Fibroblast of gingiva (primary cell): Measurements from ENCODE around the gene LHX2.

Experiments used
- DNase-seq: peaks from one replicate; pipeline ENCODE4 v3.0.0-alpha.2; 2011; ENCODE audit warnings: low read depth

Gene LHX2

GRCh38 chr9:124060844-124061605, 49.5 kb downstream of the LHX2 start:
- DNase-seq, result no peak

- DNase-seq, result no peak
These were observed 50.6 kb downstream of the LHX2 start for GRCh38 chr9:124062172-124062571.

GRCh38 chr9:124066783-124067577, 55.4 kb downstream of the LHX2 start:
- DNase-seq, result no peak

GRCh38 chr9:124068251-124068650, 56.7 kb downstream of the LHX2 start:
- DNase-seq, result no peak

GRCh38 chr9:124074746-124075145, 63.2 kb downstream of the LHX2 start:
- DNase-seq, result no peak

- no peak for DNase-seq
These were observed 64.2 kb downstream of the LHX2 start for GRCh38 chr9:124075761-124076160.

- DNase-seq, result peak; percentile 14
These were observed 66.5 kb downstream of the LHX2 start for GRCh38 chr9:124077915-124078572.

GRCh38 chr9:124078641-124079040, 67.1 kb downstream of the LHX2 start:
- DNase-seq, result peak; percentile 82

- peak; percentile 58 for DNase-seq
These were observed 67.8 kb downstream of the LHX2 start for GRCh38 chr9:124079176-124079925.

- DNase-seq, result no peak
These were observed 71.1 kb downstream of the LHX2 start for GRCh38 chr9:124082622-124083021.
